OCI-LY1 (cell line): Measurements from ENCODE around the gene ORC3.

Experiments
- H2AFZ ChIP-seq: fragments of 200-600 bp; sonication (generic), shearing (Covaris generic); 2 replicates; pipeline ENCODE4 v1.6.0; 2014; ENCODE audit warnings: antibody characterized with exemption, mild to moderate bottlenecking, low read length
- H3F3A ChIP-seq: fragments of 200-600 bp; sonication (generic), shearing (Covaris generic); 2 replicates; pipeline ENCODE4 v1.6.0; 2014; ENCODE audit warnings: mild to moderate bottlenecking, antibody characterized with exemption, low read length, moderate library complexity; ENCODE audit not compliant: insufficient read depth
- H3K27ac ChIP-seq: fragments of 200-600 bp; sonication (generic); 2 replicates; pipeline ENCODE4 v1.5.1; 2014; ENCODE audit warnings: low read length, mixed run types, mild to moderate bottlenecking, low read depth; ENCODE audit not compliant: poor library complexity, severe bottlenecking
- H3K27me3 ChIP-seq: fragments of 200-600 bp; sonication (generic); 2 replicates; pipeline ENCODE4 v1.6.0; 2014; ENCODE audit warnings: antibody characterized with exemption, mild to moderate bottlenecking, low read length, moderate library complexity; ENCODE audit not compliant: insufficient read depth
- H3K36me3 ChIP-seq: fragments of 200-600 bp; sonication (generic); 2 replicates; pipeline ENCODE4 v1.6.1; 2014; ENCODE audit warnings: mild to moderate bottlenecking, antibody characterized with exemption, low read length, moderate library complexity, mixed read lengths; ENCODE audit not compliant: insufficient read depth
- H3K4me1 ChIP-seq: fragments of 200-600 bp; sonication (generic); 2 replicates; pipeline ENCODE4 v1.5.1; 2014; ENCODE audit warnings: mild to moderate bottlenecking, low read length, moderate library complexity; ENCODE audit not compliant: insufficient read depth, severe bottlenecking
- H3K4me2 ChIP-seq: fragments of 200-600 bp; sonication (generic), shearing (Covaris generic); 2 replicates; pipeline ENCODE4 v1.6.1; 2014; ENCODE audit warnings: low read length
- H3K4me3 ChIP-seq: fragments of 200-600 bp; sonication (generic); 2 replicates; pipeline ENCODE4 v1.5.1; 2014; ENCODE audit warnings: low read length, low read depth, mild to moderate bottlenecking, mixed read lengths; ENCODE audit not compliant: poor library complexity, severe bottlenecking
- H3K79me2 ChIP-seq: fragments of 200-600 bp; shearing (Covaris generic); 2 replicates; pipeline ENCODE4 v1.6.1; 2016; ENCODE audit warnings: mixed run types, low read length, mixed read lengths; ENCODE audit not compliant: insufficient read depth
- H3K9ac ChIP-seq: fragments of 200-600 bp; sonication (generic), shearing (Covaris generic); 2 replicates; pipeline ENCODE4 v1.6.1; 2014; ENCODE audit warnings: mild to moderate bottlenecking, low read length, mixed read lengths
- H3K9me2 ChIP-seq: fragments of 200-600 bp; sonication (generic), shearing (Covaris generic); 2 replicates; pipeline ENCODE4 v1.6.1; 2014; ENCODE audit warnings: low read depth, mild to moderate bottlenecking, low read length, mixed read lengths
- H3K9me3 ChIP-seq: fragments of 200-600 bp; shearing (Covaris generic); 2 replicates; pipeline ENCODE4 v1.6.1; 2014; ENCODE audit warnings: low read length, mixed read lengths
- H4K20me1 ChIP-seq: fragments of 200-600 bp; sonication (generic), shearing (Covaris generic); 2 replicates; pipeline ENCODE4 v1.6.0; 2016; ENCODE audit warnings: mild to moderate bottlenecking, low read length; ENCODE audit not compliant: insufficient read depth
- CTCF ChIP-seq: fragments of 200-600 bp; sonication (generic), shearing (Covaris generic); IDR thresholded peaks from 2 replicates; pipeline ENCODE4 v1.5.1; 2017; ENCODE audit warnings: mild to moderate bottlenecking, antibody characterized with exemption, low read length, moderate library complexity, mixed read lengths
- EZH2 ChIP-seq: fragments of 200-600 bp; sonication (generic), shearing (Covaris generic); IDR thresholded peaks from 2 replicates; pipeline ENCODE4 v1.8.0; 2017; ENCODE audit warnings: borderline replicate concordance, mixed run types, mild to moderate bottlenecking, antibody characterized with exemption, low read length, moderate library complexity, mixed read lengths

Gene ORC3

GRCh38 chr6:87636315-87636714 is 46.4 kb downstream of the ORC3 start:
- no peaks in the 10 kb centered on the region for H3K9me2 ChIP-seq
- no peaks in the 10 kb centered on the region for H4K20me1 ChIP-seq
- H3K4me3 ChIP-seq: no peak overlapping the region
- H3K27ac ChIP-seq: no peak overlapping the region
- peaks cover 43% of the 10 kb centered on the region; the same call in 1 of the 2 replicates for H3K36me3 ChIP-seq
- H2AFZ ChIP-seq: no peak overlapping the region
- H3K4me1 ChIP-seq: no peaks in the 10 kb centered on the region
- no peaks in the 10 kb centered on the region for H3K27me3 ChIP-seq
- TF ChIP-seq CTCF (no peak), EZH2 (no peak)
- no peak overlapping the region for H3K4me2 ChIP-seq
- no peak overlapping the region for H3K9ac ChIP-seq
- no peaks in the 10 kb centered on the region for H3K79me2 ChIP-seq
- no peaks in the 10 kb centered on the region for H3F3A ChIP-seq
- no peaks in the 10 kb centered on the region for H3K9me3 ChIP-seq

GRCh38 chr6:87637106-87637505 is 47.2 kb downstream of the ORC3 start:
- no peak overlapping the region for H3K4me3 ChIP-seq
- no peak overlapping the region for H3K27ac ChIP-seq
- H3K4me2 ChIP-seq: no peak overlapping the region
- no peaks in the 10 kb centered on the region for H3F3A ChIP-seq
- no peaks in the 10 kb centered on the region for H3K4me1 ChIP-seq
- H3K27me3 ChIP-seq: no peaks in the 10 kb centered on the region
- H3K9me2 ChIP-seq: no peaks in the 10 kb centered on the region
- no peak overlapping the region for H2AFZ ChIP-seq
- H3K9ac ChIP-seq: no peak overlapping the region
- H3K79me2 ChIP-seq: no peaks in the 10 kb centered on the region
- H4K20me1 ChIP-seq: no peaks in the 10 kb centered on the region
- no peak for TF ChIP-seq CTCF
- no peak for TF ChIP-seq EZH2
- H3K9me3 ChIP-seq: no peaks in the 10 kb centered on the region
- peaks cover 41% of the 10 kb centered on the region; the same call in 1 of the 2 replicates for H3K36me3 ChIP-seq

- no peak overlapping the region for H3K4me2 ChIP-seq
- H3K4me3 ChIP-seq: no peak overlapping the region
- H3F3A ChIP-seq: no peaks in the 10 kb centered on the region
- no peaks in the 10 kb centered on the region for H3K79me2 ChIP-seq
- H3K36me3 ChIP-seq: peaks cover 36% of the 10 kb centered on the region; the same call in 1 of the 2 replicates
- no peak overlapping the region for H2AFZ ChIP-seq
- H4K20me1 ChIP-seq: no peaks in the 10 kb centered on the region
- H3K27ac ChIP-seq: no peak overlapping the region
- H3K9me2 ChIP-seq: no peaks in the 10 kb centered on the region
- no peak for TF ChIP-seq CTCF
- no peaks in the 10 kb centered on the region for H3K27me3 ChIP-seq
- no peaks in the 10 kb centered on the region for H3K9me3 ChIP-seq
- no peaks in the 10 kb centered on the region for H3K4me1 ChIP-seq
- no peak overlapping the region for H3K9ac ChIP-seq
These were observed 49.4 kb downstream of the ORC3 start for GRCh38 chr6:87639373-87639772.
